Measurements from ENCODE around the gene SGCA. TPM values are rescaled to one million over a fixed set of nuclear protein-coding genes. Genes with fewer than 3 reads are reported as not detected.

The SGCA gene
- total RNA-seq, 1 experiment from 2014 or later, result 0.24 TPM

DNA sequence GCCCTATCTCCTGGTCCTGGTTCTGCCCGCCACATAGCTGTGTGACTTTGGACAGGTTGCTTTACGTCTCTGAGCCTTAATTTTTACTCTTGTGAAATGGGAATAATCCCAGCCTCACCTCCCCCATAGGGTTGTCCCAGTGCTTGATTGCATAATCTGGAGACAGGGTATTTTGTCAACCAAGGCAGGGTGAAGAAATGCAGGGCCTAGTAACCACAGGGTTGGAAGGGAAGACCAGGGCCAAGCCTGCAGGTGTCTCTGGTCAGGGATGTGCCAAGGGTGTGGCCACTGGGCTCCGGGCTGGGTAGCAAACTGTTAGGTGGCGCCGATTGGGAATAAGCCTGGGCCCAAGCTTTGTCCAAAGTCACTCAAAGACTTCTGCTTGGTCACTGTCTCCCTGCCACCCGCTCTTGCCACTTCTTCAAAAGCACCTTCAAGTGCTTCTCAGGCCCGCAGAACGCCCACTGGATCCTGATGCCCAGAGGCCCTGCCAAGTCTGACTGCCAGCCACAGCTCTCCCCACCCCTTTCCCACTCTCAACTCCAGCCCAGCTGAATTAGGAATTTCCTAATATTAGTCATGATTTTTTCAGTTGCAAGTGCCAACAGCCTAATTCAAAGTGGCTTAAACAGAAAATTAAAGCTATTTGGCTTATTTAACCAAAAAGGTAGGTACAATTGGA lies 56.2 kb downstream of the SGCA start:
- peaks cover 26 to 32% of the 10 kb centered on the region in 2 experiments for H3K4me1 Mint-ChIP-seq
- Histone ChIP-seq H4K8ac (replicated peaks; ENCODE audit: insufficient read length, low read depth, low read length) (no peak overlapping the region), H2BK15ac (ENCODE audit: low read depth, low read length) (no peak overlapping the region), H3K79me1 (ENCODE audit: insufficient read depth, low read depth, low read length, poor library complexity, severe bottlenecking) (no peaks in the 10 kb centered on the region), H3K18ac (ENCODE audit: insufficient read length, low read depth, low read length) (no peak overlapping the region), H2BK12ac (ENCODE audit: insufficient read length, low read depth, low read length) (no peak overlapping the region), H3T11ph (ENCODE audit: low read length) (no peak overlapping the region), H4K20me1 (ENCODE audit: control insufficient read depth, insufficient read depth, insufficient read length) (no peaks in the 10 kb centered on the region), H3K4ac (ENCODE audit: low read depth, low read length) (no peak overlapping the region), H2BK20ac (ENCODE audit: low read depth, low read length, poor library complexity, severe bottlenecking) (no peak overlapping the region), H3K14ac (ENCODE audit: insufficient read depth, low read length) (no peak overlapping the region), H3K23me2 (ENCODE audit: insufficient read length, low read depth, low read length, poor library complexity, severe bottlenecking) (no peaks in the 10 kb centered on the region), H3K56ac (ENCODE audit: insufficient read length, low read depth, low read length) (no peak overlapping the region), H4K5ac (ENCODE audit: insufficient read length, low read depth, low read length) (no peak overlapping the region), H2BK5ac (ENCODE audit: insufficient read length, low read length) (no peak overlapping the region), H3K4me2 (ENCODE audit: insufficient read depth, insufficient read length, low read length) (no peak overlapping the region), H3K27ac (ENCODE audit: insufficient read length, low read depth, low read length) (no peak overlapping the region), H3K27me3 (ENCODE audit: insufficient read depth, low read length) (no peaks in the 10 kb centered on the region), H3K9me3 (ENCODE audit: control insufficient read depth, low read depth, low read length) (peaks cover 8% of the 10 kb centered on the region), H3K9ac (ENCODE audit: extremely low read depth, insufficient read length, low read length) (no peak overlapping the region), H4K91ac (ENCODE audit: insufficient read length, low read depth, low read length) (no peak overlapping the region), H2AFZ (ENCODE audit: low read length) (no peak overlapping the region), H3K4me1 (ENCODE audit: insufficient read depth, low read length) (no peaks in the 10 kb centered on the region), H2BK120ac (ENCODE audit: low read depth, low read length, poor library complexity, severe bottlenecking) (no peak overlapping the region), H3K23ac (ENCODE audit: insufficient read length, low read depth, low read length) (no peak overlapping the region), H3K79me2 (ENCODE audit: insufficient read depth, low read length) (no peaks in the 10 kb centered on the region), H2AK5ac (ENCODE audit: insufficient read length, low read length) (no peak overlapping the region)
- H3K36me3 Mint-ChIP-seq (ENCODE audit: insufficient read depth in 1 of 3, low read depth in 3 of 3), result peaks cover 8 to 19% (median 13%) of the 10 kb centered on the region in 3 experiments; a peak in 6 of 7 replicates
- TF ChIP-seq, protein P1, sequence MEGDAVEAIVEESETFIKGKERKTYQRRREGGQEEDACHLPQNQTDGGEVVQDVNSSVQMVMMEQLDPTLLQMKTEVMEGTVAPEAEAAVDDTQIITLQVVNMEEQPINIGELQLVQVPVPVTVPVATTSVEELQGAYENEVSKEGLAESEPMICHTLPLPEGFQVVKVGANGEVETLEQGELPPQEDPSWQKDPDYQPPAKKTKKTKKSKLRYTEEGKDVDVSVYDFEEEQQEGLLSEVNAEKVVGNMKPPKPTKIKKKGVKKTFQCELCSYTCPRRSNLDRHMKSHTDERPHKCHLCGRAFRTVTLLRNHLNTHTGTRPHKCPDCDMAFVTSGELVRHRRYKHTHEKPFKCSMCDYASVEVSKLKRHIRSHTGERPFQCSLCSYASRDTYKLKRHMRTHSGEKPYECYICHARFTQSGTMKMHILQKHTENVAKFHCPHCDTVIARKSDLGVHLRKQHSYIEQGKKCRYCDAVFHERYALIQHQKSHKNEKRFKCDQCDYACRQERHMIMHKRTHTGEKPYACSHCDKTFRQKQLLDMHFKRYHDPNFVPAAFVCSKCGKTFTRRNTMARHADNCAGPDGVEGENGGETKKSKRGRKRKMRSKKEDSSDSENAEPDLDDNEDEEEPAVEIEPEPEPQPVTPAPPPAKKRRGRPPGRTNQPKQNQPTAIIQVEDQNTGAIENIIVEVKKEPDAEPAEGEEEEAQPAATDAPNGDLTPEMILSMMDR (conservative IDR thresholded peaks at IDR 0.05), result no peak
- no peak for DNase-seq
- H3K4me3 Mint-ChIP-seq, result no peak overlapping the region
- WGBS (ENCODE audit: extremely low coverage, insufficient read length, low lambda C conversion rate), result no CpG with 5 or more reads among the region's 8 CpGs
- peaks cover 6% of the 10 kb centered on the region for H3K27me3 Mint-ChIP-seq (ENCODE audit: low read depth)
- H3K9me3 Mint-ChIP-seq, result peaks cover 24 to 25% of the 10 kb centered on the region in 2 experiments
- H3K27ac Mint-ChIP-seq, result no peak overlapping the region

All from H9 (cell line).